Measurements from ENCODE around the gene CREB1. TPM values are rescaled to one million over a fixed set of nuclear protein-coding genes. Genes with fewer than 3 reads are reported as not detected.

CREB1 gene
- total and polyA plus RNA-seq, 9 of the 15 experiments (the other 6 are each of a cell fraction or from before 2014, with no cell fraction given) = 8.9 to 51.3 (median 19.5) TPM

DNA sequence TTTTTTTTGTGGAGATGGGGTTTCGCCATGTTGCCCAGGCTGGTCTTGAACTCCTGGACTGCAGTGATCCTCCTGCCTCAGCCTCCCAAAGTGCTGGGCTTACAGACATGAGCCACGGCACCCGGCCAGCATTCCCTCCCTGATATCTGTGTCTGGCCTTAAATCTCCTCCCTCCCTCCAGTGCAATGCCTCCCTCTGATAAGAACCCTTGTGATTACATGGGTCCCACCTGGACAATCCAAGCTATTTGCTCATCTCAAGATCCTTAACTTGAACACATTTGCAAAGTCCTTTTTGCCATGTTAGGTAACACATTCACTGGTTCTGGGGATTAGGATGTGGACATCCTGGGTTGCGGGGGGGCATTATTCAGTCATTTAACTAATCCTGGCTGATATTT, 40.5 kb upstream of the CREB1 start (continued):
- TF ChIP-seq ZZZ3 (IDR thresholded peaks at IDR 0.05) = no peak
- peak; percentile 44; the same call in 1 of the 2 replicates for TF ChIP-seq CBFA2T2 (conservative IDR thresholded peaks at IDR 0.05)
- no peak for TF ChIP-seq ZNF24 (IDR thresholded peaks at IDR 0.05)
- TF ChIP-seq MYNN (IDR thresholded peaks at IDR 0.05) = no peak
- no peak for TF ChIP-seq MYNN (CRISPR knock-in tag; IDR thresholded peaks at IDR 0.05)
- TF ChIP-seq NELFE (IDR thresholded peaks at IDR 0.05; ENCODE audit: insufficient read depth, insufficient read length) = no peak

DNA sequence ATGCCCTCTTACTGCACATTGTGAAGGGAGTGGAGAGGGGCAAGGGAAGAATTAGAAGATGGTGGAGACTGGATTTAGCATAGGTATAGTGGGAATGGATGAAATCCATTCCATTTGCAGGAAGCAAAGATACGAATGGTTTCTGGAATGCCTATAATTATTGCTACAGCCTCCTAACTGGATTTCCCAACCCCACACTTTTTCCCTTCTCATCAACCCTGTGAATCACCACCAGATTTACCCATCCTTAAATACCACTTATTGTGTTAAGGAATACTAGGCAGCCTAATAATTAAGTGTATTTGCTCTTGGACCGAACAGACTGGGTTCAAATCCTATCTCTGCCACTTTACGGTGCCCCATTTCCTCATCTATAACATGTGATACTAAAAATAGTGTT, 39.3 kb upstream of the CREB1 start:
- ChIA-PET CTCF (ENCODE audit: low intra/inter-chr PET ratio) (no interaction called here), POLR2A (no interaction called here)
- Histone ChIP-seq H3K9me1 (ENCODE audit: control insufficient read depth, insufficient read depth, low read length) (no peaks in the 10 kb centered on the region), H3K9me3 (replicated peaks; ENCODE audit: control insufficient read depth, insufficient read depth, low read depth, low read length) (no peaks in the 10 kb centered on the region), H3K27me3 (ENCODE audit: control insufficient read depth in 2 of 2, insufficient read depth in 2 of 2, low read length in 2 of 2) (no peaks in the 10 kb centered on the region), H3K36me3 (ENCODE audit: control insufficient read depth, insufficient read depth, low read length) (no peaks in the 10 kb centered on the region), H3K4me3 (no peak overlapping the region), H2AFZ (ENCODE audit: low read depth, low read length) (no peak overlapping the region), H3K4me1 (replicated peaks in 1 of 2; ENCODE audit: control insufficient read depth in 2 of 2, insufficient read depth in 2 of 2, low read length in 2 of 2) (peaks cover 0 to 17% of the 10 kb centered on the region in 2 experiments; a peak in 3 of 5 replicates), H4K20me1 (replicated peaks; ENCODE audit: control insufficient read depth, insufficient read depth, low read length) (no peaks in the 10 kb centered on the region), H3K79me2 (ENCODE audit: control insufficient read depth, insufficient read depth, low read length) (no peaks in the 10 kb centered on the region), H3K9ac (ENCODE audit: insufficient read depth in 1 of 2, low read depth in 2 of 2, low read length in 2 of 2) (no peak overlapping the region), H3K27ac (ENCODE audit: extremely low read depth, low read depth, low read length) (no peak overlapping the region), H3K4me2 (ENCODE audit: insufficient read depth, low read length) (no peak overlapping the region)
- in situ Hi-C loops (cut with MboI) = no loop called here
- ATAC-seq = no peak
- no peak for DNase-seq (ENCODE audit: extremely low read depth in 1 of 4, low spot score in 3 of 4)
- no TSS peak for BruUV-seq (replicated peaks)
- FAIRE-seq = no peak
- intact Hi-C loops (cut with micrococcal nuclease) = loop anchor here (10.0 kb wide), 1 partner anchor 134 kb away; the partner anchor contains the start of gene METTL21A
- 76% methylated on average over 3 of the region's 3 CpGs for WGBS (ENCODE audit: insufficient coverage, low coverage, missing lambda C conversion rate)
- TF ChIP-seq MIER1 (IDR thresholded peaks at IDR 0.05; ENCODE audit: low read depth) (no peak), THRAP3 (IDR thresholded peaks at IDR 0.05; ENCODE audit: borderline replicate concordance) (no peak), HNRNPH1 (optimal IDR thresholded peaks at IDR 0.05; ENCODE audit: low read depth, low read length) (no peak), TRIM25 (IDR thresholded peaks at IDR 0.05; ENCODE audit: borderline replicate concordance) (no peak), HSF4 (CRISPR knock-in tag; IDR thresholded peaks at IDR 0.05; ENCODE audit: borderline replicate concordance) (no peak), ZBTB33 (CRISPR knock-in tag; IDR thresholded peaks at IDR 0.05) (no peak), BCL6 (CRISPR knock-in tag; IDR thresholded peaks at IDR 0.05) (no peak), YY1 (IDR thresholded peaks at IDR 0.05; ENCODE audit: borderline replicate concordance in 1 of 3, control insufficient read depth in 1 of 3, extremely low read depth in 1 of 3, insufficient read depth in 3 of 3, insufficient read length in 1 of 3, insufficient replicate concordance in 2 of 3, low read depth in 1 of 3, low read length in 2 of 3) (no peak), LARP7 (IDR thresholded peaks at IDR 0.05) (no peak), SMAD4 (CRISPR knock-in tag; conservative IDR thresholded peaks at IDR 0.05) (no peak), CCNT2 (IDR thresholded peaks at IDR 0.05; ENCODE audit: borderline replicate concordance, extremely low read depth, insufficient read length, low read depth, low read length) (no peak)
- TF ChIP-seq, protein P1, sequence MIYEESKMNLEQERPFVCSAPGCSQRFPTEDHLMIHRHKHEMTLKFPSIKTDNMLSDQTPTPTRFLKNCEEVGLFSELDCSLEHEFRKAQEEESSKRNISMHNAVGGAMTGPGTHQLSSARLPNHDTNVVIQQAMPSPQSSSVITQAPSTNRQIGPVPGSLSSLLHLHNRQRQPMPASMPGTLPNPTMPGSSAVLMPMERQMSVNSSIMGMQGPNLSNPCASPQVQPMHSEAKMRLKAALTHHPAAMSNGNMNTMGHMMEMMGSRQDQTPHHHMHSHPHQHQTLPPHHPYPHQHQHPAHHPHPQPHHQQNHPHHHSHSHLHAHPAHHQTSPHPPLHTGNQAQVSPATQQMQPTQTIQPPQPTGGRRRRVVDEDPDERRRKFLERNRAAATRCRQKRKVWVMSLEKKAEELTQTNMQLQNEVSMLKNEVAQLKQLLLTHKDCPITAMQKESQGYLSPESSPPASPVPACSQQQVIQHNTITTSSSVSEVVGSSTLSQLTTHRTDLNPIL (CRISPR knock-in tag; IDR thresholded peaks at IDR 0.05) = no peak

Data from K562 (cell line).